Sigmoid colon (tissue), 4 donors: ENCODE data around the gene DPT.

ENCODE experiments used
- CTCF ChIP-seq, 4 experiments: fragments of 450-650 bp in 3 of 4; fragments of 200-600 bp in 1 of 4; IDR thresholded peaks; one replicate each; pipeline ENCODE4 v1.5.1; 2016 to 2019; ENCODE audit warnings: antibody characterized with exemption in 4 of 4, mild to moderate bottlenecking in 3 of 4, moderate library complexity in 2 of 4
- EP300 ChIP-seq, 4 donors: sonication (generic); formaldehyde crosslinking; IDR thresholded peaks; one replicate each; pipeline ENCODE4 v1.6.1; 2017; ENCODE audit warnings: antibody characterized with exemption in 4 of 4
- POLR2A ChIP-seq, 2 donors: fragments of 450-650 bp; IDR thresholded peaks; one replicate each; pipeline ENCODE4 v1.6.1; 2016; ENCODE audit warnings: antibody characterized with exemption in 2 of 2, mild to moderate bottlenecking in 2 of 2, moderate library complexity in 2 of 2

- TF ChIP-seq POLR2A (IDR thresholded peaks at IDR 0.05) (no peak), CTCF (IDR thresholded peaks at IDR 0.05) (no peak), EP300 (IDR thresholded peaks at IDR 0.05) (no peak)
These were observed 39.7 kb downstream of the DPT start for GRCh38 chr1:168689327-168689657.
